NCI-H69 (cell line): ENCODE measurements around the gene SMOC1.
A peak's percentile ranks its signal among the peaks of the same experiment; 100 is the strongest.

Experiments used
- DNase-seq: peaks from one replicate; lab custom pipeline; 2025; lab: John Stamatoyannopoulos, UW

The SMOC1 gene

GRCh38 chr14:70008284-70009262, 129.4 kb downstream of the SMOC1 start:
- peak; percentile 77 for DNase-seq

GRCh38 chr14:70009961-70010360, 130.7 kb downstream of the SMOC1 start:
- DNase-seq: no peak

DNA sequence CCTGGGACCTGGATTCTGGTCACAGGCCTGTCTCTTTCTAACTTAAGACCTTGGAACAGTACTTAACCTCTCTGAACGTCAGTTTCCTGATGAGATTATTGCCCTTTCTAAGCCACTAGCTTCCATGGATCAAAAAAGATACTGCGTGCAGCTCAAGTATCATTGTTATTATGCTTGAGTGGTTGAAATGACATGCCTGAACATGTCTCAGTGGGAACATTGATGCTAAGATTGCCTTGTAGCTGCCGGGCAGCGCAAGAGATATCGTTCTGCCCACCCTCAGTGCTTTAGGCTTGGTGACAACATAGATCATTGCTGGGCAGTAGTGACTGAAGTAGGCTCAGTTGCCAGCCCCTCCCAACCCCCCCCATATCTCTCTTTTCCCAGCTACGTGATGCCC, 131.9 kb downstream of the SMOC1 start:
- DNase-seq: peak; percentile 72

DNA sequence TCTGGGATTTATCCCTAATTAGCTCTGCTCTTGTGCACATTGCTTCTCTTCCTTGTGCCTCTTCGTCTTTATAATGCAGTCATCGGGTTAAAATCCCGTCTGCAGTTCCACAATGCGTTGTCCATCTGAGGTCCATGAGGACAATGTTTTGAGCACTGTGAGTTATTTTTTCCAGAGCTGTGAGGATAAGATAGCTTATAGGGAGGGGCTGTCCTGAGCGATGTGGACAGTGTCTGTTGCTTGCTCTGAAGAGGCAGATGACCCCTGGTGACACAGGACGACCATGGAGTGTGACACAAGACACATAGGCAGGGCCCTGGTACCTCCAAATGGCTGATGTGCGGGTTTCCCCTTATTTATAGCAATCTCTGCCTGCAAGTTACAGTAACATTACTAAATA, 132.5 kb downstream of the SMOC1 start:
- DNase-seq: no peak

GRCh38 chr14:70013271-70013873, 134.2 kb downstream of the SMOC1 start:
- peak; percentile 62 for DNase-seq

GRCh38 chr14:70014406-70015095, 135.3 kb downstream of the SMOC1 start:
- DNase-seq: no peak

- no peak for DNase-seq
Observed at GRCh38 chr14:70018230-70018629, 139.0 kb downstream of the SMOC1 start.

DNA sequence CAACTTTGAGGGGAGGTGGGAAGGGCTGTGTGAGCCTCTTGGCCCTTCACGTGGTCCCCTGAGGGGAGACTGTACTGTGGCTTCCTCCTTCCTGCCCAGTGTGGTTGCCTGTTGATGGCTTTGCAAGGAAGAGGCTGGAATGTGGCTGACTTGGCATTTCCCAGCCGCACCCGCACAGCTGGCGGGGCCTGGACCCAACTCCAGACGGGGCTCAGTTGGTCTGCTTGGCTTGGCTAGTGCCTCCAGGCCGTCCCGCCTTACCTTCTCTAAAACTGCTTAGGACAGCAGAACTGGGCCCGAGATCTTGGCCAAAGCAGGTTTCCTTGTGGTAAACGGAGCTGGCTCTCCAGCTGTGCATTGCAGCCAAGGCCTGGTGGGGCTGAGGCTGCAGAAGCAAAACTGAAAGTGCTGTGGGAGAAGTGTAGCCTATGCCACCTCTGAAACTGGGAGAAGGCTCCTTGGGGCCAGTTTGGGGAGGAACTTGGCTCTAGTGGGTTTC, 139.5 kb downstream of the SMOC1 start:
- no peak for DNase-seq

- DNase-seq: no peak
Observed at GRCh38 chr14:70019695-70020094, 140.5 kb downstream of the SMOC1 start.

DNA sequence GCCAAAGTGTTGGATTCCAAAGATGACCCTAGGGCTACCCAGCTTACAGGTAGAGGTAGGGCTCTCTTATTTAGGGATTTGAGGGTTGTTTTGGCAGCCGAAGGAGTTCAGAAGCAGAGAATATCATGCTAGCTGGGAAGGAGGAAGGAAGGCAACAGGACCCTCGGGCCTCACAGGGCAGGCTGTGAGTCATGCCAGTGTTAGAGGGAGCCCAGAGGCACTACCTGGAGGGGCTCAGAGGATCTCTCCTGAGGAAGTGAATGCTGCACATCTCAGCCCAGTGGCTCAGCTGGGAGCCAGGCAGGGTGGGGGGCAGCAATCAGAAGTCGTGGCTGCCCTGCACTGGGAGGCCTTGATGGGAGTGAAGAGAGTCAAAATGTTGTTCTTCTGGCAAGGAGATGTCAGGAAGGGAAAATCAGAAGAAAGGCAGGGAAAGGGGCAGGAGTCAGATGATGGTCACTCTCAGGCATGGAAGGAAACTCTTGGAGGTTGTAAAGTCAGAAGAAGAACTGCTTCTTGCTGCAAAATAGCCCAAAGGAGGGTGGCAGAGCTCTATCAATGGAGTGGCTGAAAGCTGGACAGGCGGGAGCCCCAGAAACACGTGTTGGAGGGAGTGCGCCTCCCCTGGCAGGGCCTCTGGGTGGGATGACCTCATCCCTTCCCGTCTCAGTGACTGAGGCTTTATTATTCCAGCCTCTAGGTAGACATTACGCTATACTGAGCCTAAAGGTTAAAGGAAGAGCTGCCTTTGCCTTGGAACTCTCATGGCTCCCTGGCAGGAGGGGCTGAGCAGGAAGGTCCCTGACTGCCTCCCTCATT, 141.3 kb downstream of the SMOC1 start:
- no peak for DNase-seq

DNA sequence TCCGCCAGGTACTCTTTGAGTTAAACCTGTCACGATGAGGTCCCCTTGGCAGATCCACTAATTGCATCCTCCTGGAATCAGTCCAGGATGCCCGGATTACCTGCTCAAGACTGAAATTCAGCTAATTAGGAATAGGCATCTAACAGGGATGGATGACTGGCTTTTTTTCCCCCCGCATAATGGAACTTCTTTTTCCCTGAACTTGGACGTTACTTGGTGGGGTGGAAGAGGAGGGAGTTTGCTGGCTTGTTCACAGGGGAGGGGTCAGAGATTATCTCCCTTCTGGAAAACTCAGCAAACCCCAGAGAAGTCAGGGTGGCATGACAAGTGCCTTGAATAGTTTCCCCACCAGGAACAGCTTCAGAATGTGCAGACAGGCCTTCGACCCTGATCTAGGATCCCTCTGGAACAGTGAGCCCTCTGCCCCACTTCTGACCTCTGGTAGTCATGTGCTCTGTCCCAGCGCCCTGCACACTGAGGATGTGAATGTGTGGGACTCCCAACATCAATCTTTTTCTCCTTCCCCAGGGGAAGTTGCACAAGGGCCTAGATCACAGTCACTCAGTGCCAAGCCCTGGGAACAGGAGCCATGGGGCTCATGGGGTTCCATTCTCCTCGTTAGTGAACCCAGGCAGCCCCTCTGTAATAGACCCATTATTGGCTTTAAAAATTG, 142.5 kb downstream of the SMOC1 start:
- peak; percentile 62 for DNase-seq

DNA sequence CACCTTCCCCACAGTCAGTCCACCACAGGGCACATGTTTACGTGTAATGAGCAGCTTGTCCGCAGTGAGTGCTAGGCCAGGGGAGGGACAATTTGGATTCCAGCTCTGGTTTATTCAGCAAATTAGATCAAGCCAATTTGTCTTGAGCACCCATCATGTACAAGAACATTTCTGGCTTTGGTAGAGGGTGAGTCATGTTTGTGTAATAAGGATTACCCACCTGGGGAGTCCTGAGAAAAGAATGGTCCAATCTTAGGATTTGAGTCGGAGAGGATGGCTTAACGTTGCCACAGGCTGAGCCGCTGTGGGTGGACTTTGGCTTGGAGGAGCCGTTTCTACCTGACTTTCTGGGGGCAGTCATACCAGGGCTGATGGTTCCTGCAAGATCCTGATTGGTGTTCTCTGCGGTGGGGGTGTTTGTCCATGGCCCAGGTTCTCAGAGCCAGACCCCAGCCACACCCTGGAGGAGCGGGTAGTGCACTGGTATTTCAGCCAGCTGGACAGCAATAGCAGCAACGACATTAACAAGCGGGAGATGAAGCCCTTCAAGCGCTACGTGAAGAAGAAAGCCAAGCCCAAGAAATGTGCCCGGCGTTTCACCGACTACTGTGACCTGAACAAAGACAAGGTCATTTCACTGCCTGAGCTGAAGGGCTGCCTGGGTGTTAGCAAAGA, 143.7 kb downstream of the SMOC1 start:
- DNase-seq: no peak

GRCh38 chr14:70023871-70024270, 144.7 kb downstream of the SMOC1 start:
- DNase-seq: no peak

DNA sequence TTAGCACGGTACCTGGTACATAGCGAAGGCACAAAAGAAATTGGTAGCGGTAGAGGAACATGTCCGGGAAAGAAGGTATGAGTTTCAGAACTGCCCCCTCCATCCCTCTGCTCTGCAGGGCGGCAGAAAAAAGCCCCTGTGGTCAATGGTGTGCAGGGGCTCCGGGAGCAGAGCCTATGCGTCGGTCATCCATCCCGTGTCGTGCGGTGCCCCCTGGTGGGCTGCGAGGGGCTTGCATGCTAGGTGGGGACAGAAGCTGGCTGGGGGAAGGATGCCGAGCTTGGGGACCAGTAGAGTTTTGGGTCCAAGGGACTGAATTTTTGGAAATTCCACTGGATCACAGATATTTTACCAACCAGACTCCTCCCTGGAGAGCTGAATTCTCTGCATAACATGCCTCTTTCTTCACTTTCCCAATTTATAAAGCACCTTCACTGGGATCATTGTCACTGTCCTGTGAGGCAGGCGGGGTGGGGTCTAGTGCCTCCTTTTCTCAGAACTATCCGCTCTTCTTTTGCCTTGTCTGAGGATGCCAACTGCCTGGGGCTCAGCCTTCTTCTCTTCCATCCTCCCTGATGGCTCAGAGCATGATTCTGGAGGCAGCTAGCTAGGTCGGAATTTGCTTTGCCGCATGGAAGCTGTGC, 148.7 kb downstream of the SMOC1 start:
- DNase-seq: peak; percentile 71

- DNase-seq: peak; percentile 90
Observed at GRCh38 chr14:70029296-70030132, 150.3 kb downstream of the SMOC1 start.

GRCh38 chr14:70032016-70032415, 152.8 kb downstream of the SMOC1 start:
- DNase-seq: no peak

- DNase-seq: no peak
Observed at GRCh38 chr14:70032447-70032846, 153.2 kb downstream of the SMOC1 start.

GRCh38 chr14:70033116-70033515, 153.9 kb downstream of the SMOC1 start:
- DNase-seq: no peak

DNA sequence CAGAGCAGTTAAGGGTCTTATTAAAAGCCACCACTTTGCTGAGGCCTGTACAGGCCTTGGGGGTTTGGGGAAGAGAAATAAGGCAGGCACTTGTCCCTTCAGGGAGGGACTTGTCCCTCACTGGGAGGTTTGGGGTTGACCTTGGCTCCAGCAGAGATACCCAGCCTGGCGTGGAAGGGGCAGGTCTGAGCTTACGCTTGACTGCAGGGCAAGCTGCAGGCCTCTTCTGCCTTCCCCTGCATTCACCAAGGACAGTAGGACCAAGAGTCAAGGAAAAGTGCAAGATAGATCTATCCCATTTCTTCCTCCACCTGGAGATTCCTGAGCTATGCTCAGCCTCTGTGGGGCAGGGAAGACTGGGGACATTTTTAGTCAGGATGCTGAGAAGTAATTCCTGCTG, 154.3 kb downstream of the SMOC1 start:
- no peak for DNase-seq
